ENCODE results near the gene AGPAT4.
"Not testable (repeated sequence)": the region's sequence is repeated elsewhere in the genome, so short reads cannot be mapped to it uniquely, and the experiment has no call there.

GRCh38 chr6:161314541-161315245 lies 40.8 kb upstream of the AGPAT4 start:
- TF ChIP-seq RAD21 (CRISPR knock-in tag; IDR thresholded peaks at IDR 0.05); ZNF788 (CRISPR knock-in tag; IDR thresholded peaks at IDR 0.05; ENCODE audit: borderline replicate concordance); ZFX (CRISPR knock-in tag; IDR thresholded peaks at IDR 0.05; ENCODE audit: low read depth); ATF6 (CRISPR knock-in tag; conservative IDR thresholded peaks at IDR 0.05); HCFC1 (IDR thresholded peaks at IDR 0.05; ENCODE audit: low read depth, low read length): not testable (repeated sequence)
- TF ChIP-seq, protein P1, sequence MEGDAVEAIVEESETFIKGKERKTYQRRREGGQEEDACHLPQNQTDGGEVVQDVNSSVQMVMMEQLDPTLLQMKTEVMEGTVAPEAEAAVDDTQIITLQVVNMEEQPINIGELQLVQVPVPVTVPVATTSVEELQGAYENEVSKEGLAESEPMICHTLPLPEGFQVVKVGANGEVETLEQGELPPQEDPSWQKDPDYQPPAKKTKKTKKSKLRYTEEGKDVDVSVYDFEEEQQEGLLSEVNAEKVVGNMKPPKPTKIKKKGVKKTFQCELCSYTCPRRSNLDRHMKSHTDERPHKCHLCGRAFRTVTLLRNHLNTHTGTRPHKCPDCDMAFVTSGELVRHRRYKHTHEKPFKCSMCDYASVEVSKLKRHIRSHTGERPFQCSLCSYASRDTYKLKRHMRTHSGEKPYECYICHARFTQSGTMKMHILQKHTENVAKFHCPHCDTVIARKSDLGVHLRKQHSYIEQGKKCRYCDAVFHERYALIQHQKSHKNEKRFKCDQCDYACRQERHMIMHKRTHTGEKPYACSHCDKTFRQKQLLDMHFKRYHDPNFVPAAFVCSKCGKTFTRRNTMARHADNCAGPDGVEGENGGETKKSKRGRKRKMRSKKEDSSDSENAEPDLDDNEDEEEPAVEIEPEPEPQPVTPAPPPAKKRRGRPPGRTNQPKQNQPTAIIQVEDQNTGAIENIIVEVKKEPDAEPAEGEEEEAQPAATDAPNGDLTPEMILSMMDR (CRISPR knock-in tag; IDR thresholded peaks at IDR 0.05) = not testable (repeated sequence)

All from HepG2 (cell line).